Stomach (tissue), 9 donors: ENCODE data around the gene RAB30. TPM values are rescaled to one million over a fixed set of nuclear protein-coding genes. Genes with fewer than 3 reads are reported as not detected.

Experiments
- DNase-seq, 2 donors: peaks; one replicate each; pipeline versions ENCODE4 v3.0.0 to v3.0.0-alpha.2; 2013 to 2019
- H3K27ac ChIP-seq, 5 donors: fragments of 200-600 bp in 4 of 5; sonication (generic) in 4 of 5; one replicate each; pipeline ENCODE4 v1.5.1; 2013 to 2019; ENCODE audit warnings: mild to moderate bottlenecking in 1 of 5, moderate library complexity in 1 of 5
- H3K27me3 ChIP-seq, 3 donors: fragments of 200-600 bp; sonication (generic); one replicate each; pipeline ENCODE4 v1.5.1; 2017 to 2019; ENCODE audit warnings: mixed run types in 1 of 3
- H3K36me3 ChIP-seq, 4 donors: fragments of 200-600 bp; sonication (generic); 1 replicate in 3 of 4; 2 replicates in 1 of 4; pipeline ENCODE4 v1.5.1; 2016 to 2019
- H3K4me1 ChIP-seq, 4 donors: fragments of 200-600 bp; sonication (generic); one replicate each; pipeline ENCODE4 v1.5.1; 2016 to 2019
- H3K4me3 ChIP-seq, 4 donors: fragments of 200-600 bp; sonication (generic) in 3 of 4; one replicate each; pipeline ENCODE4 v1.5.1; 2016 to 2019; ENCODE audit warnings: mild to moderate bottlenecking in 1 of 4
- H3K9me3 ChIP-seq, 4 donors: fragments of 200-600 bp; sonication (generic); one replicate each; pipeline ENCODE4 v1.5.1; 2016 to 2019
- EP300 ChIP-seq: sonication (generic); formaldehyde crosslinking; IDR thresholded peaks from one replicate; pipeline ENCODE4 v1.6.1; 2017; ENCODE audit warnings: antibody characterized with exemption
- POLR2A ChIP-seq, 4 donors: fragments of 450-650 bp; IDR thresholded peaks; one replicate each; pipeline ENCODE4 v1.6.1; 2016; ENCODE audit warnings: antibody characterized with exemption in 4 of 4, control low read depth in 2 of 4, mild to moderate bottlenecking in 1 of 4, moderate library complexity in 1 of 4
- POLR2AphosphoS5 ChIP-seq, 3 donors: sonication (generic); formaldehyde crosslinking; IDR thresholded peaks; one replicate each; pipeline ENCODE4 v1.6.1; 2016; ENCODE audit warnings: antibody characterized with exemption in 3 of 3
- WGBS, 5 donors: extraction: QIAGEN DNeasy Blood & Tissue Kit in 3 of 5; methylation state at CpG; one replicate each; pipeline versions ENCODE4 v1.1.5 to v1.1.7; 2013 to 2018; 5-methylcytosine and 5-hydroxymethylcytosine counted together
- intact Hi-C: fragments of 100-400 bp; cut with DNase I; formaldehyde crosslinking; loops from one replicate; pipeline ENCODE4 v1.15.1; 2023; ENCODE audit warnings: low total_unique reads
- polyA plus RNA-seq, 3 donors: library from polyadenylated mRNA; stranded (reverse); fragments of 200-250 nt; gene quantifications; one replicate each; pipeline ENCODE4 v1.2.3, GENCODE V29; 2013
- total RNA-seq, 5 donors: library from RNA; depleted of rRNA; stranded (reverse); fragments of >200 nt; gene quantifications; one replicate each; pipeline versions ENCODE4 v1.1.0 to v1.2.3, GENCODE V29; 2014 to 2016
- TF ChIP-seq, protein P1 (sequence below), 7 experiments: fragments of 450-650 bp in 4 of 7; fragments of 200-600 bp in 3 of 7; sonication (generic) in 3 of 7; IDR thresholded peaks; one replicate each; pipeline ENCODE4 v1.5.1; 2016 to 2019; ENCODE audit warnings: antibody characterized with exemption in 7 of 7, control low read depth in 2 of 7, mild to moderate bottlenecking in 1 of 7
- donor health status: healthy with polysubstance abuse.
- donor health status: Bipolar disorder and iron deficiency.
- donor health status: healthy.

RAB30 gene
- total and polyA plus RNA-seq, 8 donors = 0.29 to 14.0 (median 3.1) TPM

- H3K27ac ChIP-seq = peak overlapping the region; percentile 19 to 42 (median 41)
- intact Hi-C loops = no loop called here
These were observed 21.0 kb upstream of the RAB30 start for GRCh38 chr11:83092488-83093384.

GRCh38 chr11:83088965-83089364 is 17.3 kb upstream of the RAB30 start:
- no peaks in the 10 kb centered on the region for H3K36me3 ChIP-seq
- H3K4me3 ChIP-seq = no peak overlapping the region
- no peaks in the 10 kb centered on the region for H3K9me3 ChIP-seq
- H3K27me3 ChIP-seq = no peaks in the 10 kb centered on the region
- intact Hi-C loops = no loop called here
- H3K27ac ChIP-seq = no peak overlapping the region
- DNase-seq = no peak
- TF ChIP-seq POLR2AphosphoS5 (IDR thresholded peaks at IDR 0.05) = no peak
- TF ChIP-seq, protein P1, sequence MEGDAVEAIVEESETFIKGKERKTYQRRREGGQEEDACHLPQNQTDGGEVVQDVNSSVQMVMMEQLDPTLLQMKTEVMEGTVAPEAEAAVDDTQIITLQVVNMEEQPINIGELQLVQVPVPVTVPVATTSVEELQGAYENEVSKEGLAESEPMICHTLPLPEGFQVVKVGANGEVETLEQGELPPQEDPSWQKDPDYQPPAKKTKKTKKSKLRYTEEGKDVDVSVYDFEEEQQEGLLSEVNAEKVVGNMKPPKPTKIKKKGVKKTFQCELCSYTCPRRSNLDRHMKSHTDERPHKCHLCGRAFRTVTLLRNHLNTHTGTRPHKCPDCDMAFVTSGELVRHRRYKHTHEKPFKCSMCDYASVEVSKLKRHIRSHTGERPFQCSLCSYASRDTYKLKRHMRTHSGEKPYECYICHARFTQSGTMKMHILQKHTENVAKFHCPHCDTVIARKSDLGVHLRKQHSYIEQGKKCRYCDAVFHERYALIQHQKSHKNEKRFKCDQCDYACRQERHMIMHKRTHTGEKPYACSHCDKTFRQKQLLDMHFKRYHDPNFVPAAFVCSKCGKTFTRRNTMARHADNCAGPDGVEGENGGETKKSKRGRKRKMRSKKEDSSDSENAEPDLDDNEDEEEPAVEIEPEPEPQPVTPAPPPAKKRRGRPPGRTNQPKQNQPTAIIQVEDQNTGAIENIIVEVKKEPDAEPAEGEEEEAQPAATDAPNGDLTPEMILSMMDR (IDR thresholded peaks at IDR 0.05) = no peak
- no peak for TF ChIP-seq POLR2A (IDR thresholded peaks at IDR 0.05)
- peaks cover 5 to 37% (median 22%) of the 10 kb centered on the region in 4 donors for H3K4me1 ChIP-seq
- WGBS, 5 donors = 84 to 95% (median 94%) methylated on average over 2 of the region's 2 CpGs

More at GRCh38 chr11:83092488-83093384, 21.0 kb upstream of the RAB30 start:
- peak; percentile 78 to 90 for DNase-seq
- WGBS, 5 donors = 31 to 47% (median 35%) methylated on average over 2 of the region's 2 CpGs
- TF ChIP-seq POLR2A (IDR thresholded peaks at IDR 0.05) (no peak), POLR2AphosphoS5 (IDR thresholded peaks at IDR 0.05) (peak in 2 of 3 donors; percentile 74 to 76)
- Histone ChIP-seq H3K9me3 (no peaks in the 10 kb centered on the region), H3K36me3 (no peaks in the 10 kb centered on the region), H3K4me1 (peaks cover 5 to 18% (median 12%) of the 10 kb centered on the region in 4 donors), H3K27me3 (no peaks in the 10 kb centered on the region), H3K4me3 (no peak overlapping the region)

DNA sequence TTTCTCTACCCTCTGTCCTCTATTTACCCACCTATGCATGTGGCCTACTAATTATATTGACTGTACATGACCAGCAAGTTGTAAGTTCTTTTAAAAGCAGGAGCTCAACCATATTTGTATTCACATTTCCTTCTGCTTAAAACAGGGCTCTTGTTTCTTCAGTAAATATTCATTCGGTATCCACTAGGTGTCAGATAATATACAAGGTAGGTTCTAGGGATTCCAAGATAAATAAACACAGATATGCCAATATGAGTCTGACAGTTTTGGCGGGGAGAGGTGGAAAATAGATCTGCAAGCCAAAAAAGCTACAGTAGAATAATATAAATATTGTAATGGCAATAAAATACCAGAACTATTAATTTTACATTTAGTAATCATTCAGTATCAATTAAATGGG is 15.3 kb upstream of the RAB30 start:
- WGBS, 5 donors = 9 to 22% (median 14%) methylated on average over 2 of the region's 2 CpGs
- peak in 1 of 2 donors; percentile 23 for DNase-seq

GRCh38 chr11:83079820-83080219 is 8.1 kb upstream of the RAB30 start:
- H3K27ac ChIP-seq = no peak overlapping the region
- H3K4me3 ChIP-seq = no peak overlapping the region
- no peak for DNase-seq
- TF ChIP-seq, protein P1 (IDR thresholded peaks at IDR 0.05) = no peak
- TF ChIP-seq EP300 (no peak), POLR2A (IDR thresholded peaks at IDR 0.05) (no peak), POLR2AphosphoS5 (IDR thresholded peaks at IDR 0.05) (no peak)
- intact Hi-C loops = loop anchor here (10.0 kb wide), 1 partner anchor 75 kb away; the partner anchor contains the start of gene PCF11
- peaks cover 0 to 21% (median 10%) of the 10 kb centered on the region in 4 donors for H3K36me3 ChIP-seq
- H3K27me3 ChIP-seq = no peaks in the 10 kb centered on the region
- H3K4me1 ChIP-seq = peaks cover 0 to 13% (median 5%) of the 10 kb centered on the region in 4 donors
- WGBS, 5 donors = 82 to 91% (median 87%) methylated on average over 5 of the region's 5 CpGs
- no peaks in the 10 kb centered on the region for H3K9me3 ChIP-seq

More for the DNA sequence above, 15.3 kb upstream of the RAB30 start:
- no peaks in the 10 kb centered on the region for H3K9me3 ChIP-seq
- H3K27me3 ChIP-seq = no peaks in the 10 kb centered on the region
- H3K36me3 ChIP-seq = no peaks in the 10 kb centered on the region
- intact Hi-C loops = no loop called here
- H3K27ac ChIP-seq = no peak overlapping the region
- H3K4me1 ChIP-seq = peaks cover 0 to 25% (median 10%) of the 10 kb centered on the region in 4 donors
- H3K4me3 ChIP-seq = no peak overlapping the region
- no peak for TF ChIP-seq POLR2A (IDR thresholded peaks at IDR 0.05)
- TF ChIP-seq, protein P1 (IDR thresholded peaks at IDR 0.05) = peak in 3 of 7 experiments; percentile 14 to 31 (median 30)
- peak in 1 of 3 donors; percentile 3 for TF ChIP-seq POLR2AphosphoS5 (IDR thresholded peaks at IDR 0.05)
- TF ChIP-seq EP300 = no peak
